HG02588 (cell line): ENCODE results near the gene C3.
"Not testable (repeated sequence)": the region's sequence is repeated elsewhere in the genome, so short reads cannot be mapped to it uniquely, and the experiment has no call there.

Experiments
- ATAC-seq: cut with Tn5 transposase; IDR thresholded peaks from one replicate; pipeline ENCODE4 v1.9.1; 2021; ENCODE audit warnings: mild to moderate bottlenecking, moderate library complexity; ENCODE audit not compliant: unreplicated experiment

C3 gene

DNA sequence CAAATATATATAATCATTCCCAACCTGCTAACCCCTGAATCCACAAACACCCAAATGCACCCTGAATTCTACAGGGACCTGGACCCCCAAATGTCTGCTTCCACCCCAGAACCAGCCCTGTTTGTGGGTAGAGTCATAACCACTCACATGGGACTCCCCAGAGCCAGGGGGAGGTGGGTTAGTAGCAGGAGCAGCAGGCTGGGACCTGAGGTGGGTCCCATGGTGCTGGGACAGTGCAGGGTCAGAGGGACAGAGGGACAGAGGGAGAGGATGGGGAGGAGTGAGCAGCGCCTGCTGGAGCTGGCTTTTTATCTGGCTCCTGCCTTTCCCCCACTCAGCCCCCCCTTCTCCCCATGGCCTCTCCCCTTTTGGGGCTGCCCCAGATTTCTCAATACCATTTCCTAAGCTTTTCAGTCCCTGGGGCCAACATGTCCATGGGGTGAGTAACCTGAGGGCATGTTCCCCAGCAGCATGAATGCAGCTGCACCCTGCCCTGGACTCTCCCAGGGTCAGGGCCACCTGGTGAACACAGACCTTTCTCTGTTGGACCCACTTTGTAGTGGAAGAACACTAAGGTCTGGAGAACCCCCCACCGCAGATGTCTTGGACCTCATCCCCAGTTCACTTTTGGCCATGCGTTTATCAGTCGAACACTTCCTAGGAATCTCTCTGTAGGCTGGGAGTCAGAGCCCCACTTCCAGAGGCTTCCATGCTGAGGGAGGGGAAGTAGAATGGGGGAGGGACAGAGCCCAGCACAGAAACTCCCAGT lies at the start of gene C3:
Gene C3, minus strand, starts transcription at position 282 of the 769 bp plus-strand sequence. Its CDS starts 61 bp downstream, at position 221.
- ATAC-seq, result no peak

DNA sequence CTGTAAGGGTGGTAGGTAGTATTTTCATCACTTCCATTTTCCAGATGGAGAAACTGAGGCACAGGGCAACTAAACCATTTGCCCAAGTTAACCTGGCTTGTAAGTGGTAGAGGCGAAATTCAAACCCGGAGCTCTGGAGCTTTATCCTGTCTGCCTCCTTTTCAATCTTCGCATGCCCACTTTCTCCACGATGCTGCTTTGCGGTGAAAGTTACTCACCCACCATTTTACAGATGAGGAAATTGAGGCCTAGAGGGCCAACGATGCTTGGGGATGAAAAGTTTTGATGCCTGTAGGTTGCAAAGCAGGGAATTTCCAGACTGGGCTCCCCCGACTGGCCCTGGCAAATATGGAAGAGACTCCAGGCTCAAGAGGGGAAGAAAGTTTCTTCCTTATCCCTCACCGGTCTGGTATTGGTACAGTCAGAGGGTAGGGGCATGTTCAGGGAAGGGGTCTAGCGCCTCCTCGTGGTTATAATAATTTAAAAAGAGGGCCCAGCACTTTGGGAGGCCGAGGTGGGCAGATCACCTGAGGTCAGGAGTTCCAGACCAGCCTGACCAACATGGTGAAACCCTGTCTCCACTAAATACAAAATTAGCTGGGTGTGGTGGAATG lies 48.7 kb upstream of the C3 start:
- no peak for ATAC-seq

DNA sequence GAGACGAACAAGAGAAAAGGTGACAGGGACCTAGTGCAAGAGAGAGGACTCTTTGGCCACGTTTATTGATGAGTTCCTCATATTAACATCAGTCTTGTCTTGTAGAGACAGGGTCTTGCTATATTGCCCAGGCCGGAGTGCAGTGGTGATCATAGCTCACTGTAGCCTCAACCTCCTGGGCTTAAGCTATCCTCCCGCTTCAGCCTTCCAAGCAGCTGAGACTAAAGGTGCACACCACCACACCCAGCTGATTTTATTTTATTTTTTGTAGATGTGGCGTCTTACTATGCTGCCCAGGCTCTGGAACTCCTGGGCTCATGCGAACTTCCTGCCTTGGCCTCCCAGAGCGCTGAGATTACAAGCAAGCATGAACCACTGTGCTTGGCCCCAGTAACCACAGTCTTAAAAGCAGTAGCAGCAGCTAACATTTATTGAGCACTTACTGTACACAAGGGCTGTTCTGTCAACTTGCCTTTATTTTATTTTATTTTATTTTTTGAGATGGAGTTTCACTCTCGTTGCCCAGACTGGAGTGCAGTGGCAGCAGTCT lies 47.9 kb upstream of the C3 start:
- ATAC-seq, result no peak

DNA sequence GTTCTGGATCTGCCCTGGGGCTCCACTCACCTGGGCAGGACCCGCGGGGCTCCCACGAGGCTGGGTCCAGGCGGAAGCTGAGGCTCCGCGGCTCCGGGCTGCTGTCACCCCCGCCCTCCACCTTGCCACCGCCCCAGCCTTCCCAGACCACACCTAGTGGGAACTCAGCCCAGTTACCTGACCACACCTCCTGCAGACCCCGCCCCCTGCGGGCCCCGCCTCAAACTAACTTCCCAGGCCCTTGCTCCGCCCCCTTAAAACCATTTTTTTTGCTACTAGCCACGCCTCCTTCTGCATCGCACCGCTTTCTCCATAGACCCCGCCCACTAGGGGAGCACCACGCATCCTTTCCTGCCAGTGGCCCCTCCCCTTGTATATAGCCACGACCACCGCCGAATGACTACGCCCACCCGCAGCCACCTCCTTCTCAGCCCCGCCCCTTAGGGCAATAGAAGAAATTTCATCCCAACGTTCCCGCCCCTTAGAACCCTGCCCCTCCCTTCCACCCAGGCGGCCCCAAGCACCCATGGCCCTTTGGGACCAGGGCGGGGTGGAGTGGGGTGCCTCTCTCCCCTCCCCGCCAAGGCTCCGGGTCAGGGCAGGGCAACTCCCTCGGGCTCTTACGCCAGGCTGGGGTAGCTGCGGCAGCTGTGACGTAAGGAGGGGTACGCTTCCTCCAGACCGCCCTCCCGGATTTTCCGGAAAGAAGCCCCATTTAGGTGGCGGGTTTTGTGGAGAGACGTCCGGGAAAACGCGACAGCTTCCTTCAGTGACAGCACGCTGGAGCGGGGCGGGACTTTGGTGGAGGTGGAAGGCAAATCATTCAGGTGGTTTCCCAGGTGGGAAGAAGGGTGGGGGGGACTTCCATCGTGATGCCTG lies 47.1 kb upstream of the C3 start, which contains the start of gene SH2D3A:
Gene SH2D3A, minus strand, starts transcription at position 79 of the 879 bp plus-strand sequence. CDS start 3,687 bp downstream, outside the sequence.
- ATAC-seq, result peak; percentile 54

DNA sequence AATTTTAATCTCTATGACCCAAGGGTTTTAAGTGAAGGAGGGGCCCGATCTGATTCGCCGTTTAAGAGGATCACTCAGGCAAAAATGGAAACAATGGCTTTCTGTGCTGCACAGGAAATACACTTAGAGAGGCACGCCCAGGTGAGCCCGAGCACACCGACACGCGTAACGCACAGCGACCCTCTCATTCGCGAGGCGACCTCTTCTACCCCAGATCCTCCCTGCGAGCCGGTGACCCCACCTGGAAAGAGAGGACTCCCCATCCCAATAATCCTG lies 46.6 kb upstream of the C3 start:
- ATAC-seq, result peak; percentile 9

DNA sequence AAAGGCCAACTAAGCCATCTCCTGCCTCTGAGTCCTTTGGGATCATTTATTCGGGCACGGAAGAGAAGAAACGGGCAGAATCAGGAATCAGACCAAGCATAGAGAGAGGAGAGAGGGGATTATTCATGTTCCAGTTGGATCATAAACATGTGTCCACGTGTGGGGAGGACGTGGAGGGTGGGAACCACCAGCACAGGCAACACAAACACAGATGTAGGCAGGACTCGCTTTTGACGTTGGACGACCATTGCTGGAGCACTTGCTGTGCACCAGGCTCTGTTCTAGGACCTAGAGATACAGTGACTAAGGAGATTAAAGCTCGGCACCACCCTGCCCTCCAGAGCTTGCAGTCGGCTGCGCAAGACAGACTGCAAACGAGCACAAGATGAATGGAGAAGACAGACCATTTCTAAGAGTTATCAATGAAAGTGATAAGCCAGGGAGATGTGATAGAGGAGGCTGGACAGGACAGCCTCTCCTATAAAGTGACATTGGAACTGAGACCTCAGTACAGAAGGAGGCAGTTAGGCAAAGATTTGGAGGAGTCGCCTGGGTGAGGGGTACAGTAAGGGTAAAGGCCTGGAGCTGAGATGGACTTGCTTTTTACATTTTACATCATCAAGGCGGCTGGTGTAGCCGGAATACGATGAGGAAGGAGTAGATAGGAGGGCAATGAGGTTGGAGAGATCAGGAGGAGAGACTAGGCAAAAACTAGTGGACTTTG lies 46.1 kb upstream of the C3 start:
- no peak for ATAC-seq

DNA sequence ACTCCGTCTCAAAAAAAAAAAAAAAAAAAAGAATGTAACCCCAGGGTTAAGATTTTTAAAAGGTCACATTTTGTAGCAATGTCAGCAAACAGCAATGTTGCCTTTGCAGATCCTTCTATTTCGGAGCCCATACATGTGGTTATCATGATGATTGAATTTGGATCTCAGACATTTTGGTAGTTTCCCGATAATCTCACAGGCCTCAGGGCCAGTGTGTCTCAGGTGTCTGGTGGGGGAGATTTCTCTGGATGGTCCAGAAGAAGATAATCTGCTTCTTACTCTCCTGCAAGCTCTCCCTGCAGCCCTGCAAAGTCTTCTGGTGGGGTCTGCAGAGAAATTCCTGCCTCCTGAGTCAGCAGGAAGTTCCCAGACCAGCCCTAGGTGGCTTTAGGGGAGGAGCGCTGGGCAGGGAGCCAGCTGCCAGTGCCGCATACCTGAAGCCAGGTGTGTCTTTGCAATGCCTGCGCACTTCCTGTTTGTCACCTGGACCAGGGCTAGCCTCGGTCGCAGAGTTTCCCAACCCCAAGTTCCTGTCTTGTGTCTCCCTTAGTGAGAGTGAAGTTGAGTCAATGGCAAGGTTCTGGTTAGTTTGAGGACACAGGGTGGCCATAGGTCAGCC lies 45.4 kb upstream of the C3 start:
- no peak for ATAC-seq

DNA sequence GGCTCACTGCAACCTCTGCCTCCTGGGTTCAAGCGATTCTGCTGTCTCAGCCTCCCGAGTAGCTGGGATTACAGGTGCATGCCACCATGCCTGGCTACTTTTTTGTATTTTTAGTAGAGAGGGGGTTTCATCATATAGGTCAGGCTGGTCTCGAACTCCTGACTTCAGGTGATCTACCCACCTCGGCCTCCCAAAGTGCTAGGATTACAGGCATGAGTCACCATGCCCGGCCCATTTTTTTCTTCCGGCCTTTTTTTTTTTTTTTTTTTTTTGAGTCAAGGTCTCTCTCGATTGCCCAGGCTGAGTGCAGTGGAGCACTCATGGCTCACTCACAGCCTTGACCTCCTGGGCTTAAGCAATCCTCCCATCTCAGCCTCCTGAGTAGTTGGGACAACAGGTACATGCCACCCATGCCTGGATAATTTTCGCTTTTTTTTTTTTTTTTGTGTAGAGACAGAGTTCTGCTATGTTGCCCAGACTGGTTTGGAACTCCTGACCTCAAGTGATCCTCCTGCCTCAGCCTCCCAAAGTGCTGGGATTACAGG lies 41.9 kb upstream of the C3 start:
- not testable (repeated sequence) for ATAC-seq

DNA sequence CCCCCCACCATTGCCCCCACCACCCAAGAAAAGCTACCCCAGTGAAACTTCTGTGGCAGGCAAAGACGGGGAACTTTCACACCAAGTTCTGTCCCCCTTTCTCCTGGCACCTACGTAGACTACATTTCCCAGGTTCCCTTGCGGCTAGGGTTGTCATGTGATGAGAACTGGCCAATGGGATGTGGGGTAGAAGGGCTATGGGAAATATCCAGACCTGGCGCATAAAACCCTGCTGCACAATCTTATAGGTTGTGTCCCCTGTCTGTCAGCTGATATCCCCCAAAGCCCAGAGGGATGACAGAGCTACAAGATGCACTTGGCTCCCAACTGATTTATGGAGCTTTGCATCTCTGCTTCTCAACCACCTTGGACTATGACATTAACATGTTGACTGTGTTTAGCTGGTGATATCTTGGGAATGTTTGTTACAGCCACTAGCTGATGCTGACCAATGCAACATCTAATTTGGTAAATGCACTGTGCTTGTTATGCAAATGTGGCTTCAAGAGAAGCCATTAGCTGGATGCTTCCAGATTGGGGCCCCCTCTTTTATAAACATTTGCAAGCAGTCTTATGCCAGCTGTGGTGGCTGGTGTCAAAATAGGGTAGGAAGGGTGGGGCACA lies 40.7 kb upstream of the C3 start:
- ATAC-seq, result no peak

DNA sequence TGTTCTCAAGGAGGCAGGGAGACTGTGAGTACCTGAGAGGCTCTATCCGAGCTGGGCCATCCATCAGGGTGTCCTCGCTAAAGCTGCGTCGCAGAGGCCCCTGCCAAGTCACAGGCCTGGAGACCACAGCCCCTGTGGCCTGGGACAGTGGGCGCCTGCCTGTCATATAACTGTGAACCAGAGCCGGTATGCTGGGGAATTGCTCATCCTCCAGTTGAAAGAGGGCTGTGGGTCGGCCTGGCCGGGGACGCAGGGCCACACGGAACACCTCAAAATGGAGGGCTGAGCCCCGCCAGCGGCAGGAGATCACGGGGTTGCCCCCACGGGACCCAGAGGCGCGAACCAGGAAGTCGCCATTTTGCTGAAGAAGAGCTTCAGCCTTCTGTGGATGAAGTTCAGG lies 40.2 kb upstream of the C3 start:
- ATAC-seq, result no peak

DNA sequence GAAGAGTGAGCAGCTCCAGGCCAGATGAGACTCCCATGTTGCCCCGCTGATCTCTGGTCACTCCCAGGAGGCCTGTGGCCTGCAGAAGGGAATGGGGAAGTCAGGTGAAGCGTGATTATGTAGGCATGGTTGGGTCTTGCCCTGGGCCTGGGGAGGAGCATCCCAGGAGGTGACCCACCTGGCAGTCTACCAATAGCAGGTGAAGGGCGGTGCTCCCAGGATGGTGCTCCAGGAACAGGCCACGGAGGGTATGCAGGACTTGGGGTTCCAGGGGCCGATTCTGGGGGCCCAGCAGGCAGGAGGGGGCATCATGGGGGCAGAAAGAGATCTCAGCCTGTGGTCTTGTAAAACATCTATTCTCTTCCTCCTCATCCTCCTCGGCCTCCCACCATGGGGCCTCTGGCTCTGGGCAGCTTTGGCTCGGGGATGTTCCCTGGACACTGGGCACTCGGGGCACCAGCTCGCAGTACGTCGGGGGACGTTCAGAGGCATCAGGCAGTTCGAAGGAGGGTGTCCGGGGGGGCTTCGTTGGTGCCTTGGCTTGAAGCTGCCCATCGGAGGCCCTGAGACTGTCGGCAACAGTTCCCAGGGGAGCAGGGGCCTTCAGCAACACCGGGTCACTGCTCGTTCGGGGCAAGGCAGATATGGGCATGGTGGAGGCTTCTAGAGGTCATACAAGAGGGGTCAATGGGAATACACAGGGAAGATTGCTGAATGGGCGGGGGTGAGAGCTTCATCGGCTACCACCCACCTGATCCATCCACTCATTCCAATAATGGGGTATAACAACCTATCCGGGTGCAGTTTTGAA lies 34.4 kb upstream of the C3 start:
- ATAC-seq, result no peak

DNA sequence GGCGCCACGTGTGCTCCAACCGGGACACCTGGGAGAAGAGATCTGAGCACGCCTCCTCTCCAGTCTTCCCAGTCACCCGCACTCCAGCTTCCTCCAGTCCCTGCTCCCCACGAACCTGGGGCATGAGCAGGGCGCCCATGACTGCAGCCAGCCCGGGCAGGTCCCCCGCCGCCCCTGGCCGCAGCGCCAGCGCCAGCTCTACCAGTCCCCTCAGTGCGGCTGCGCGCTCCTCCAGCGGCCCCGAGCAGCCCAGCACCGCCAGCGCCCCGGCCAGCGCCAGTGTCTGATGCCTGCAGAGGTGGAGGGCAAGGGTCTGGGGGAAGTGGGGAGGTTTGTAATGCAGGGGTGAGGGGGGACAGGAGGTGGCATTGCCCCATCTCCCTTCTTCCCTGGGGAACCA lies 33.7 kb upstream of the C3 start:
- ATAC-seq, result no peak

DNA sequence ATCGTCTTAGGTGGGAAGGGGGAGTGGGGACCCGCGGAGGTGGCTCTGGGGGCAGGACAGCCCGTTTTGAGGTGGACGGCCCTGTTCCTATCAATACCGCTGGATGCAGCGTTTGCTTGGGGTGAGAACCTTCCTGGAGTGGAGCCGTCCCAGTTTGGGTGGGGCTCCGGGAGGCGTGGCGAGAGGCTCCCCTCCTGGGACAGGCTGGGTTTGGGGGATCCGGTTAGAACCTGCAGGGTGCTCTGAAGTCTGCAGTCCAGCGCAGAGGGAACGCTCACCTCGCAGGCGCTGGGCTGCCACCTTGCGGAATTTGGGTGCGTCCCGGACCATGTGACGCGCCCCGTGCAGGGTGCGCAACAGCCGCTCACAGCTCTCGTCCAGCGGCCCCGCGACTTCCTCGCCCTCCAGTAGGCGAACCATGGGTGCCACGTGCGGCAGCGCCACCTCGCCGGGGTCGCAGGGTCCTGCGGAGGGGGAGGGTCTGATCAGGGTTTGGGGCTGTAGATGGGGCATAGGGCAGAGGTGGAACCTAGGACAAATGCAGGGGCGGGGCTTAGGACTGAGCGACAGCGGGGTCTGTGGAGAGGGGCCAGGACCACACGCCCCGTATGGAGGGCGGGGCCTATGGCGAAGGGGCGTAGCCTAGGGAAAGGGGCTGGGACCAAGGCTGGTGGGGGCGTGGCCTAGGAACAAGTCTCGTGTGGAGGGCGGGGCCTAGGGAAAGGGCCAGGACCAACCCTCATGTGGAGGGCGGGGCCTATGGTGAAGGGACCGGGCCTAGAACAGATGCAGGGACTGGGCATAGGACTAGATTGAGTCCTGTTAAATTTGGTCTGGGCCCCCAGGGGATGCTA lies 33.0 kb upstream of the C3 start:
- ATAC-seq, result peak; percentile 64

DNA sequence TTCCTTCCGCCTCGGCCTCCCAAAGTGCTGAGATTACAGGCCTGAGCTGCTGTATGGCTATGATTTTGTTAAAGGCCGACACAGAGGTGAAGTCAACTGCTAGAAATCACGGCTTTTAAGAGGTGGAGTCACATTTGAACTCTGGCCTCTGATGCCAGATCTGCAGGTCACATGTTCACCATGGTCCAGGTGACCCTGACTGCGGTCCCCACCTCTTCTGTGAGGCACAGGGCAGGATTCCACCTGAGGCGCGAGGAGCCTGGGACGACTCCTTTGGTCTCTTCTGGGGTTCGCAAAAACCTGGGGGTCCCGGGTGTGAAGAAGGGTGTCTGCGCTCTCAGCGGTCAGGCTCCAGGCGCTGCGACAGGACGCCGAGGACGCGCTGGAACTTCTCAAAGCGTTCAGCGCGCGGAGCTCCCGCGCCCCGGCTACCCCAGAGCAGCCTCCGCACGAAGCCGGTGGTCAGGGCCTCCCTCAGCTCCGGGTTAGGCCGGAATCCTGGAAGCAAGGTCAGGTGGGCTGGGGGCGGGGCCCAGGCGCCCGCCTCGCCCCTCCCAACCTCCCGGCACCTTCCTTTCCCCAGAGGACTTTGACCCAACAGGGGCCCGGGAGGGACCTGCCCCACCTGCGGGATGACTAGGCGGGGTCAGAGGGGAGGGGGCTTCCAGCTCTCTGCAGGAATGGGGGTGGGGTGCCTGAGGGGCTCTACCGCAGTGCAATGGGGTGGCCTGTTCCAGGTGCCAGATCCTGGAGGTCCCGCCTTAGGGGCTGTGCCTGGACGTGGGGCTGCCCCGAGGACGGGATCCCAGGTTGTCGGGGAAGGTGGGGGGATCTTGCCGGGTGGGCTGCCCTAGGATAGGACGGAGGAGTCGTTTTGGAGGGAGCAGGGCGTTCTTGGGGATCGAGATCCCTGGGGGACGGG lies 32.1 kb upstream of the C3 start:
- ATAC-seq, result no peak

DNA sequence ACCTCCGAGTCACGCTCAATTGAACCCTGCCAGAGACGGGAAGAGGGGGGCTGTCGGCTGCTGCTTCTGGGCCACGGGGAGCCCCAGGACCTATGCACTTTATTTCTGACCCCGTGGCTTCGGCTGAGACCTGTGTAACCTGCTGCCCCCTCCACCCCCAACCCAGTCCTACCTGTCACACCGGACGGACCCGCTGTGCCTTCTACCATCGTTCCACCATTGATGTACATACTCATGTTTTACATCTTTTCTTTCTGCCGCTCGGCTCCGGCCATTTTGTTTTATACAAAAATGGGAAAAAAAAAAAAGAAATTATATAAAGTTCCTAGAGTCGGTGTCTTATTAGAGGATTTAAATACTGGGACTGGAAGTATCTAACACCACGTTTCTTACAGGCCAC lies 30.7 kb upstream of the C3 start:
- no peak for ATAC-seq

DNA sequence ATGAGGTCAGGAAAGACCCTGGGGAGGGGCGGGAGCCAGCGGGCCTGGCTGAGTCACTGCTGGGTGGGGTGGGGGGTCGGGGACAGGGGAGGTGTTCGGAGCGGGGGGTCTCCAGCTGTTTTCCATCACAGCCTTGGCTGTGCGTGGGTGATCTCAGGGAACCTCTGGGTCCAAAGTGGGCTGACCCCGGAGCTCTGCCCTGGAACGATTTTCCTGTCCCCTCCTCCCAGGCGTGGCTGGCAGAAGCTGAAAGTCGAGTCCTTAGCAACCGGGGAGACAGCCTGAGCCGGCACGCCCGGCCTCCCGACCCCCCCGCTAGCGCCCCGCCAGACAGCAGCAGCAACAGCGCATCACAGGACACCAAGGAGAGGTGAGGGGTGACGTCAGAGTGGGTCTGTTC lies 29.6 kb upstream of the C3 start:
- no peak for ATAC-seq

DNA sequence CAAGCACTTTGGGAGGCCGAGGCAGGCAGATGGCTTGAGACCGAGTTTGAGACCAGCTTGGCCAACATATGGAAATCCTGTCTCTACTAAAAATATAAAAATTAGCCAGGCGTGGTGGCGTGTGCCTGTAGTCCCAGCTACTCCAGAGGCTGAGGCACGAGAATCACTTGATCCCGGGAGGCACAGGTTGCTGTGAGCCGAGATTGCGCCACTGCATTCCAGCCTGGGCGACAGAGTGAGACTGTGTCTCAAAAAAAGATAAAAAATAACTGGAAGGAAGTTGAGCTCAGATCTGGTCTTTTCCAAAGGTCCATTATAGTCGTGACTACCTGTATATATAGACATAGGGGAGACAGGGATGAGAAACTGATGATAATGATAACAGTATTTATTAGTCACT lies 28.1 kb upstream of the C3 start:
- ATAC-seq, result not testable (repeated sequence)
